ENCODE measurements around the gene INTS11.

DNA sequence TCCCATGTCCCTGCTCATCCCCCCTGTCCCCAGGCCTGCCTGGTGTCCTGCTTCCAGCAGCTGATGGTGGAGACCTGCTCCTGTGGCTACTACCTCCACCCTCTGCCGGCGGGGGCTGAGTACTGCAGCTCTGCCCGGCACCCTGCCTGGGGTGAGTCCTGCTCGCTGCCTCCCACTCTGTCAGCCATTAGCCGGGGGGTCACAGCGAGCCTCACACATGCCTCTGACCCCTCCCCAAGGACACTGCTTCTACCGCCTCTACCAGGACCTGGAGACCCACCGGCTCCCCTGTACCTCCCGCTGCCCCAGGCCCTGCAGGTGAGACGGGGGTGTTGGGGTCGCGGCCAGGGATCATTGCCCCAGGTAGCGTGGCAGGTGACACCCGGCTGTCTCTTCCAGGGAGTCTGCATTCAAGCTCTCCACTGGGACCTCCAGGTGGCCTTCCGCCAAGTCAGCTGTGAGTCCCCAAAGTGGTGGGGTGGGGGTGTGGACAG, 34.2 kb downstream of the INTS11 start:
- TF ChIP-seq, protein P1, sequence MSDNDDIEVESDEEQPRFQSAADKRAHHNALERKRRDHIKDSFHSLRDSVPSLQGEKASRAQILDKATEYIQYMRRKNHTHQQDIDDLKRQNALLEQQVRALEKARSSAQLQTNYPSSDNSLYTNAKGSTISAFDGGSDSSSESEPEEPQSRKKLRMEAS (IDR thresholded peaks at IDR 0.05): no peak
- TF ChIP-seq, protein P2, sequence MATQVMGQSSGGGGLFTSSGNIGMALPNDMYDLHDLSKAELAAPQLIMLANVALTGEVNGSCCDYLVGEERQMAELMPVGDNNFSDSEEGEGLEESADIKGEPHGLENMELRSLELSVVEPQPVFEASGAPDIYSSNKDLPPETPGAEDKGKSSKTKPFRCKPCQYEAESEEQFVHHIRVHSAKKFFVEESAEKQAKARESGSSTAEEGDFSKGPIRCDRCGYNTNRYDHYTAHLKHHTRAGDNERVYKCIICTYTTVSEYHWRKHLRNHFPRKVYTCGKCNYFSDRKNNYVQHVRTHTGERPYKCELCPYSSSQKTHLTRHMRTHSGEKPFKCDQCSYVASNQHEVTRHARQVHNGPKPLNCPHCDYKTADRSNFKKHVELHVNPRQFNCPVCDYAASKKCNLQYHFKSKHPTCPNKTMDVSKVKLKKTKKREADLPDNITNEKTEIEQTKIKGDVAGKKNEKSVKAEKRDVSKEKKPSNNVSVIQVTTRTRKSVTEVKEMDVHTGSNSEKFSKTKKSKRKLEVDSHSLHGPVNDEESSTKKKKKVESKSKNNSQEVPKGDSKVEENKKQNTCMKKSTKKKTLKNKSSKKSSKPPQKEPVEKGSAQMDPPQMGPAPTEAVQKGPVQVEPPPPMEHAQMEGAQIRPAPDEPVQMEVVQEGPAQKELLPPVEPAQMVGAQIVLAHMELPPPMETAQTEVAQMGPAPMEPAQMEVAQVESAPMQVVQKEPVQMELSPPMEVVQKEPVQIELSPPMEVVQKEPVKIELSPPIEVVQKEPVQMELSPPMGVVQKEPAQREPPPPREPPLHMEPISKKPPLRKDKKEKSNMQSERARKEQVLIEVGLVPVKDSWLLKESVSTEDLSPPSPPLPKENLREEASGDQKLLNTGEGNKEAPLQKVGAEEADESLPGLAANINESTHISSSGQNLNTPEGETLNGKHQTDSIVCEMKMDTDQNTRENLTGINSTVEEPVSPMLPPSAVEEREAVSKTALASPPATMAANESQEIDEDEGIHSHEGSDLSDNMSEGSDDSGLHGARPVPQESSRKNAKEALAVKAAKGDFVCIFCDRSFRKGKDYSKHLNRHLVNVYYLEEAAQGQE (IDR thresholded peaks at IDR 0.05; ENCODE audit: low read depth): no peak
- TF ChIP-seq ZBTB7A (IDR thresholded peaks at IDR 0.05; ENCODE audit: low read depth): no peak
- TF ChIP-seq TCF12 (IDR thresholded peaks at IDR 0.05; ENCODE audit: low read depth): no peak
